ENCODE measurements around the gene CHAF1B.

CHAF1B gene

GRCh38 chr21:36400719-36401118, 15.5 kb downstream of the CHAF1B start:
- Histone ChIP-seq H3K9me2 (replicated peaks; ENCODE audit: insufficient read depth, low read length) (no peaks in the 10 kb centered on the region), H3K27me3 (ENCODE audit: low read length) (no peaks in the 10 kb centered on the region), H3K4me3 (ENCODE audit: insufficient read depth, low read length, poor library complexity, severe bottlenecking) (no peak overlapping the region), H3K27ac (ENCODE audit: low read depth, low read length) (no peak overlapping the region), H3K79me2 (ENCODE audit: insufficient read depth, low read length) (no peaks in the 10 kb centered on the region), H2AFZ (ENCODE audit: low read depth, low read length, severe bottlenecking) (no peak overlapping the region), H4K20me1 (ENCODE audit: low read depth, low read length) (no peaks in the 10 kb centered on the region), H3K36me3 (ENCODE audit: low read length) (peaks cover 3% of the 10 kb centered on the region; the same call in 1 of the 2 replicates), H3K9me3 (ENCODE audit: insufficient read depth, low read length) (no peaks in the 10 kb centered on the region), H3K4me2 (ENCODE audit: low read depth, low read length, poor library complexity, severe bottlenecking) (no peak overlapping the region), H3K9ac (ENCODE audit: low read length) (no peak overlapping the region), H3F3A (ENCODE audit: insufficient read depth) (no peaks in the 10 kb centered on the region)
- TF ChIP-seq CTCF (IDR thresholded peaks at IDR 0.05; ENCODE audit: insufficient read depth, low read length, poor library complexity, severe bottlenecking): no peak
- no peak for TF ChIP-seq EZH2phosphoT487 (conservative IDR thresholded peaks at IDR 0.05; ENCODE audit: low read length)

- TF ChIP-seq EZH2phosphoT487 (conservative IDR thresholded peaks at IDR 0.05; ENCODE audit: low read length) (no peak), CTCF (IDR thresholded peaks at IDR 0.05; ENCODE audit: insufficient read depth, low read length, poor library complexity, severe bottlenecking) (no peak)
- H3K36me3 ChIP-seq (ENCODE audit: low read length): peaks cover 3% of the 10 kb centered on the region; the same call in 1 of the 2 replicates
- no peak overlapping the region for H2AFZ ChIP-seq (ENCODE audit: low read depth, low read length, severe bottlenecking)
- H4K20me1 ChIP-seq (ENCODE audit: low read depth, low read length): no peaks in the 10 kb centered on the region
- H3K4me2 ChIP-seq (ENCODE audit: low read depth, low read length, poor library complexity, severe bottlenecking): no peak overlapping the region
- no peak overlapping the region for H3K9ac ChIP-seq (ENCODE audit: low read length)
- no peak overlapping the region for H3K27ac ChIP-seq (ENCODE audit: low read depth, low read length)
- H3F3A ChIP-seq (ENCODE audit: insufficient read depth): no peaks in the 10 kb centered on the region
- no peaks in the 10 kb centered on the region for H3K27me3 ChIP-seq (ENCODE audit: low read length)
- H3K9me2 ChIP-seq (replicated peaks; ENCODE audit: insufficient read depth, low read length): no peaks in the 10 kb centered on the region
- no peaks in the 10 kb centered on the region for H3K79me2 ChIP-seq (ENCODE audit: insufficient read depth, low read length)
- H3K4me3 ChIP-seq (ENCODE audit: insufficient read depth, low read length, poor library complexity, severe bottlenecking): no peak overlapping the region
- no peaks in the 10 kb centered on the region for H3K9me3 ChIP-seq (ENCODE audit: insufficient read depth, low read length)
Observed at GRCh38 chr21:36402339-36402738, 17.1 kb downstream of the CHAF1B start.

GRCh38 chr21:36403713-36404112, 18.5 kb downstream of the CHAF1B start:
- Histone ChIP-seq H3F3A (ENCODE audit: insufficient read depth) (no peaks in the 10 kb centered on the region), H3K9me2 (replicated peaks; ENCODE audit: insufficient read depth, low read length) (no peaks in the 10 kb centered on the region), H2AFZ (ENCODE audit: low read depth, low read length, severe bottlenecking) (no peak overlapping the region), H3K4me2 (ENCODE audit: low read depth, low read length, poor library complexity, severe bottlenecking) (no peak overlapping the region), H3K36me3 (ENCODE audit: low read length) (peaks cover 3% of the 10 kb centered on the region; the same call in 1 of the 2 replicates), H3K9ac (ENCODE audit: low read length) (no peak overlapping the region), H3K79me2 (ENCODE audit: insufficient read depth, low read length) (no peaks in the 10 kb centered on the region), H3K27me3 (ENCODE audit: low read length) (no peaks in the 10 kb centered on the region), H4K20me1 (ENCODE audit: low read depth, low read length) (no peaks in the 10 kb centered on the region), H3K4me3 (ENCODE audit: insufficient read depth, low read length, poor library complexity, severe bottlenecking) (no peak overlapping the region), H3K27ac (ENCODE audit: low read depth, low read length) (no peak overlapping the region), H3K9me3 (ENCODE audit: insufficient read depth, low read length) (no peaks in the 10 kb centered on the region)
- TF ChIP-seq EZH2phosphoT487 (conservative IDR thresholded peaks at IDR 0.05; ENCODE audit: low read length) (no peak), CTCF (IDR thresholded peaks at IDR 0.05; ENCODE audit: insufficient read depth, low read length, poor library complexity, severe bottlenecking) (no peak)
